Mesothelial cell of epicardium (in vitro differentiated cells): ENCODE data around the gene TNXB. TPM values are rescaled to one million over a fixed set of nuclear protein-coding genes. Genes with fewer than 3 reads are reported as not detected.

ENCODE experiments used
- DNase-seq, 2 experiments: peaks; one replicate each; pipeline ENCODE4 v3.0.0; 2021; ENCODE audit warnings: low spot score in 2 of 2; ENCODE audit not compliant: unreplicated experiment in 2 of 2
- H3K27ac Mint-ChIP-seq: 2 replicates; pipeline ENCODE4 v1.8.0; 2021; ENCODE audit warnings: mixed read lengths
- H3K27me3 Mint-ChIP-seq: 2 replicates; pipeline ENCODE4 v1.8.0; 2021; ENCODE audit warnings: low read depth, mixed read lengths
- H3K36me3 Mint-ChIP-seq: 2 replicates; pipeline ENCODE4 v1.8.0; 2021; ENCODE audit warnings: mixed read lengths
- H3K4me1 Mint-ChIP-seq: 2 replicates; pipeline ENCODE4 v1.8.0; 2021; ENCODE audit warnings: mixed read lengths
- H3K4me3 Mint-ChIP-seq: 2 replicates; pipeline ENCODE4 v1.8.0; 2021; ENCODE audit warnings: mild to moderate bottlenecking, moderate library complexity, mixed read lengths
- H3K9me3 Mint-ChIP-seq: 2 replicates; pipeline ENCODE4 v1.8.0; 2021; ENCODE audit warnings: mixed read lengths
- total RNA-seq: library from RNA; stranded (reverse); gene quantifications from 3 replicates; pipeline ENCODE4 v1.2.1, GENCODE V29; 2021
- TF ChIP-seq, protein P1 (sequence below): fragments of 200-600 bp; sonication (generic); IDR thresholded peaks from one replicate; pipeline ENCODE4 v1.5.0; 2021; ENCODE audit warnings: antibody characterized with exemption; ENCODE audit not compliant: unreplicated experiment

TNXB gene
- total RNA-seq, 1 donor from 2014 or later, result 13.9 TPM

DNA sequence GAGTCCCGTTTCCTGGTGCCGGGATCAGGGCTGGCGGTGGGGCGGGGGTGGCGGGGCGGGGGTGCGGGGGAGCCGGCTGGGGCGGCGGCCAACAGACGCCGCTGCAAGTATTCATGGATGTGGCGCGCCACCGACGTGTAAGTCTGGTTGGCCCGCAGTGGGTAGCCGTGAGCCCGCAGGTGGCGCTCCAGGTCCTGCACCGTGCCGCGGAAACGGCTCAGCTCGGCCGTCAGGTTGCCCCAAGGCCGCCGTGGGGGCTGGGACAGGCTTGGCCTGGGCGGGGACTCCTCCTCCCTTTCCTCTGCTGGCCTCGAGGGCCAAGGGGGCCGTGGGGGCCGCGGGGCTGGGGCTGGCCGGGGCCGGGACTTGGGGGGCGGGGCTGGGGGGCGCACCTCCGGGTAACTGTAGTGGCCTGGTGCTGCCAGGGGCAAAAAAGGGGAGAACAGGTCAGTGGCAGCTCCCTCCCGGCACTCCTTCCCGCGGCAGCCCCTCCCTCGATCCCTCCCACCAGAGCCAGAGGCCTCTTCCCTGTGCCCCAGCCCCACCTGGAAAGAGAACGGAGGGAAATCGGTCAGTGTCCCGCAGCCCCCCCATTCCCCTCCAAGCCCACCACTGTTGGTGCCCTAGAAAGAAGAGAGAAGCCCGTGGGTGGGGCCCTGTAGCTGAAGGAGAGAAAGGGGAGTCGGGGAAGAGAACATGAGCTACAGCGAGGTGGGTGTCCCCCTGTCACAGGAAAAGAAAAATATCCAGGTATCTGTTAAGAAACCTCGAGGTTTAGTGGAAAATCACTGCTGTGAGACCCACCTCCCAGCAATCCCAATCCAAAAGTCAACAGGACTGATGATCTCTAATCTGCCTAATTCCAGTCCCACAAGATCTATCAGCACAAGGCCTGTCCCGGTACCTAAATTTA is 21.3 kb downstream of the TNXB start:
- H3K36me3 Mint-ChIP-seq, result no peaks in the 10 kb centered on the region
- H3K27me3 Mint-ChIP-seq, result peaks cover 26% of the 10 kb centered on the region
- no peaks in the 10 kb centered on the region for H3K9me3 Mint-ChIP-seq
- H3K4me3 Mint-ChIP-seq, result no peak overlapping the region
- TF ChIP-seq, protein P1, sequence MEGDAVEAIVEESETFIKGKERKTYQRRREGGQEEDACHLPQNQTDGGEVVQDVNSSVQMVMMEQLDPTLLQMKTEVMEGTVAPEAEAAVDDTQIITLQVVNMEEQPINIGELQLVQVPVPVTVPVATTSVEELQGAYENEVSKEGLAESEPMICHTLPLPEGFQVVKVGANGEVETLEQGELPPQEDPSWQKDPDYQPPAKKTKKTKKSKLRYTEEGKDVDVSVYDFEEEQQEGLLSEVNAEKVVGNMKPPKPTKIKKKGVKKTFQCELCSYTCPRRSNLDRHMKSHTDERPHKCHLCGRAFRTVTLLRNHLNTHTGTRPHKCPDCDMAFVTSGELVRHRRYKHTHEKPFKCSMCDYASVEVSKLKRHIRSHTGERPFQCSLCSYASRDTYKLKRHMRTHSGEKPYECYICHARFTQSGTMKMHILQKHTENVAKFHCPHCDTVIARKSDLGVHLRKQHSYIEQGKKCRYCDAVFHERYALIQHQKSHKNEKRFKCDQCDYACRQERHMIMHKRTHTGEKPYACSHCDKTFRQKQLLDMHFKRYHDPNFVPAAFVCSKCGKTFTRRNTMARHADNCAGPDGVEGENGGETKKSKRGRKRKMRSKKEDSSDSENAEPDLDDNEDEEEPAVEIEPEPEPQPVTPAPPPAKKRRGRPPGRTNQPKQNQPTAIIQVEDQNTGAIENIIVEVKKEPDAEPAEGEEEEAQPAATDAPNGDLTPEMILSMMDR, result no peak
- peak; percentile 53 to 74 for DNase-seq
- H3K27ac Mint-ChIP-seq, result peak overlapping the region; percentile 34
- peaks cover 20% of the 10 kb centered on the region for H3K4me1 Mint-ChIP-seq

DNA sequence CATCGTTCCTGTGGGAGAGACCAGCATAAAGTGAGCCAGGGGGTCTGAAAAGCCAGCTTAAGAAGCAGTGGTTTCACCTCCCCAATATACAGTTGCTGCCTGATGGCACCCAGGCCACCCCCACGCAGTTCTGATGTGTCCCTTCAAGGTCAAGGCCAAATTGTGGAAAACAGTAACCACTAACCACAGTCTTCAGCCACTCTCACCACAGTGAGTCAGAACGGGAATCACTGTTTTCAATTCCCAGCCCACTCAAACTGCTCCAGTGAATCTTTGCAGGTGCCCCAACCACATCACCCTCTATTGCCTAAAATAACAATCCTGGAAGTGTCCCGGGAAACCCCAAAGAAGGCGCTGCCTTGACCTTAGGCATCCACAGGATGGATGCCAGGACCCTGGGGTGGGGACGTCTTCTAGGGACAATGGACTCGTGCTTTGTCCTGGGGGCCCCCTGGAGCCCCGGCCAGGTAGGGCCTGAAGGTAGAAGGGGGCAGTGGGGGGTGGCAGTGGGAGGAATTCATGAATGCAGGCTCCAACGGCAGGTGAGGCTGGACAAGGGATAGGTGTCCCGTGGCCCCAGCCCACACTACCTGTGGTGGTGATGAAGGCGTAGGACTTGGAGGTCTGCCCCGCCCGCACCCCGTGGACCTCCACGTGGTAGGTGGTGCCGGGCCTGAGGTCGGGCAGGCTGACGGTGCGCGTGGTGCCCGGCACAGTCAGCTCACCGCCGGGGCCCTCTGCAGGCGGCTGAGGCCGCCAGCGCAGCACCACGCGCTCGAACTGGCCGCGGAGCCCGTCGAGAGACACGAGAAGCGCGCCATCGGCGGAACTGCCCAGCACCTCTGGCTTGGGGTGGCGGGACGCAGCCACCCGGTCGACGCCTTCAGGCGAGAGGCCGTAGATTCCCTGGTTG is 22.2 kb downstream of the TNXB start:
- H3K36me3 Mint-ChIP-seq, result no peaks in the 10 kb centered on the region
- DNase-seq, result no peak
- H3K27me3 Mint-ChIP-seq, result peaks cover 26% of the 10 kb centered on the region
- H3K9me3 Mint-ChIP-seq, result no peaks in the 10 kb centered on the region
- H3K4me3 Mint-ChIP-seq, result no peak overlapping the region
- H3K4me1 Mint-ChIP-seq, result peaks cover 11% of the 10 kb centered on the region
- TF ChIP-seq, protein P1, result no peak
- H3K27ac Mint-ChIP-seq, result no peak overlapping the region

DNA sequence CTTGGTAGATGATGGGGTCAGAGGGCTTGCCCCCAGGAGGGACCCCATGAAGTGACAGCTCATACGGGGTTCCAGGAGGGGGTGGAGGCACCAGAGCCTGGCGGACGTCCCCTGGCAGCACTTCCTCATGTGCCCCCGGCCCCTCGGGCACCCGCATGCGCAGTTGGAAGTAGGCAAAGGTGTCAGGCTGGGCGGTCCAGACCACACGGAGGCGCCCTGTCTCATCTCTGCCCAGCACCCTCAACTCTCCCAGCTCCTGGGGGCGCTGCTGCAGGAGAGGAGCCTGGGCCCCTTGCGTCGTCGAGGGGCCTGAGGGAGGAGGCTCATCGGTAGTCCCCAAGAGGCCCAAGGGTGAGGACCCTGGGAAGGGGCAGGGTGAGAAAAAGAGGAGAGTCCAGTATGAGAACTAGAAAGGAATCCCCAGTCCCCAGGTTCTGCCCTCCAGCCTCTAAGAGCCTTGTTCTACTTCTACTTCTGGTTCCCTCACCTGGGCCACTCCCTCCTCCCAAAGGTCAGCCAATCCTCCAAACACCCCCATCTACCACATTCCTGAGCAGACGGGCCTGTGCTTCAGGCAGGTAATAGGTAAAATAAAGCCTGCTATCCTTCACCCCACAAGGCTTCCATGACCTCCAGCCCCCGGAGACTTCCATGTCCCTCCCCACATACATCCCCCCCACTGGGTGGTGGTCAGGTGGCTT is 23.2 kb downstream of the TNXB start:
- Mint-ChIP-seq H3K27ac (no peak overlapping the region), H3K4me3 (no peak overlapping the region), H3K36me3 (no peaks in the 10 kb centered on the region), H3K4me1 (peaks cover 16% of the 10 kb centered on the region), H3K27me3 (peaks cover 26% of the 10 kb centered on the region), H3K9me3 (no peaks in the 10 kb centered on the region)
- TF ChIP-seq, protein P1, result no peak
- no peak for DNase-seq

DNA sequence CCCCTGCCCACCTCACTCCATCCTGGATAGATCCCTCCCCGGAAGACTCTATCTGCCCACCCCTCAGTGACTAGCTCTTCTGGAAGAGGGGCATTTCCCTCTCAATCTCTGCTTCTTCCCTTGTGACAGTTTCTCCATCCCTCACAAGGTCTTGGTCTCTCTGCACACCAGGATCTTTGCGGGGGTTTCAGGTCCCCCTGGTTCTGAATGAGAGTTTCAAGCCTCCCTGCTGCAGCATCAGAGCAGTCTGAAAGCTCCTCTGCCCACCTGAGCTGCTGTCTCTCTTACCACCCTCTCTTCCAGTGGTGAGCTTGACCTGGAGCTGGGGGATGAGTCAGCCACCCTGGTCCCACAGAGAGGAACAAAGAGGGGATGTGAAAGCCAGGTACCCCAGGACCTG is 24.4 kb downstream of the TNXB start:
- H3K27me3 Mint-ChIP-seq, result peaks cover 26% of the 10 kb centered on the region
- H3K4me3 Mint-ChIP-seq, result no peak overlapping the region
- H3K9me3 Mint-ChIP-seq, result no peaks in the 10 kb centered on the region
- H3K36me3 Mint-ChIP-seq, result no peaks in the 10 kb centered on the region
- H3K4me1 Mint-ChIP-seq, result peaks cover 20% of the 10 kb centered on the region
- H3K27ac Mint-ChIP-seq, result peak overlapping the region; percentile 9
- TF ChIP-seq, protein P1, result no peak
- DNase-seq, result no peak
